Endothelial cell of umbilical vein (primary cell): ENCODE results near the gene INHBE. TPM values are rescaled to one million over a fixed set of nuclear protein-coding genes. Genes with fewer than 3 reads are reported as not detected.

Experiments
- BruUV-seq: library from RNA; stranded (reverse); fragments of 400-500 nt; replicated peaks from 2 replicates; lab custom pipeline; 2021; lab: Mats Ljungman, UMichigan
- CTCF ChIA-PET: fragments of 300-600, 350-600 bp; sonication (Branson Sonifier 250); formaldehyde crosslinking; loops from one replicate; lab custom pipeline; 2021; ENCODE audit warnings: antibody characterized with exemption, inconsistent platforms; lab: Charles Lee
- POLR2A ChIA-PET: fragments of 300-600, 350-600 bp; sonication (Branson Sonifier 250); formaldehyde crosslinking; loops from one replicate; lab custom pipeline; 2021; ENCODE audit warnings: antibody characterized with exemption, inconsistent platforms; lab: Charles Lee
- DNase-seq: peaks from one replicate; pipeline ENCODE4 v3.0.0-alpha.2; 2011; ENCODE audit warnings: low read depth, low spot score
- FAIRE-seq: peaks from 2 replicates; lab custom pipeline; 2011; peaks lifted over from hg19 to GRCh38; lab: Jason Lieb, UNC
- H2AFZ ChIP-seq: 2 replicates; pipeline ENCODE4 v1.6.0; 2012; ENCODE audit warnings: low read depth, low read length, control low read depth, inconsistent platforms
- H3K27ac ChIP-seq: 2 replicates; pipeline ENCODE4 v1.5.1; 2011; ENCODE audit warnings: low read depth, mild to moderate bottlenecking, control low read depth, low read length, moderate library complexity; ENCODE audit not compliant: insufficient read depth
- H3K27me3 ChIP-seq, 2 experiments: 2 replicates each; pipeline versions ENCODE4 v1.6.0 to v1.6.1; 2011; ENCODE audit warnings: low read length in 2 of 2, mixed read lengths in 1 of 2; ENCODE audit not compliant: control insufficient read depth in 2 of 2, insufficient read depth in 2 of 2
- H3K36me3 ChIP-seq, 2 experiments: 2 replicates in 1 of 2; 3 replicates in 1 of 2; pipeline ENCODE4 v1.5.1; 2011; ENCODE audit warnings: low read length in 2 of 2, mild to moderate bottlenecking in 1 of 2, moderate library complexity in 1 of 2; ENCODE audit not compliant: control insufficient read depth in 2 of 2, insufficient read depth in 2 of 2; ENCODE audit errors: extremely low read depth in 1 of 2
- H3K4me1 ChIP-seq: 3 replicates; pipeline ENCODE4 v1.5.1; 2011; ENCODE audit warnings: mild to moderate bottlenecking, low read length; ENCODE audit not compliant: control insufficient read depth, insufficient read depth; ENCODE audit errors: extremely low read depth
- H3K4me2 ChIP-seq: 2 replicates; pipeline ENCODE4 v1.6.1; 2011; ENCODE audit warnings: low read length, control low read depth, mixed read lengths; ENCODE audit not compliant: insufficient read depth
- H3K4me3 ChIP-seq, 3 experiments: fragments of 200-600 bp in 1 of 3; sonication (generic), shearing (Covaris generic) in 1 of 3; replicated peaks in 1 of 3; 2 replicates each; pipeline ENCODE4 v1.5.1; 2011 to 2016; ENCODE audit warnings: control low read depth in 3 of 3, low read length in 3 of 3, mild to moderate bottlenecking in 2 of 3, inconsistent platforms in 1 of 3, low read depth in 1 of 3, moderate library complexity in 1 of 3; ENCODE audit not compliant: insufficient read depth in 1 of 3
- H3K79me2 ChIP-seq: 2 replicates; pipeline ENCODE4 v1.6.0; 2012; ENCODE audit warnings: low read length, inconsistent platforms; ENCODE audit not compliant: control insufficient read depth, insufficient read depth
- H3K9ac ChIP-seq: replicated peaks from 2 replicates; pipeline ENCODE3; 2011; ENCODE audit warnings: low read length, control low read depth; ENCODE audit not compliant: insufficient read depth; ENCODE audit errors: extremely low read depth
- H3K9me1 ChIP-seq: replicated peaks from 3 replicates; pipeline ENCODE4 v1.6.0; 2011; ENCODE audit warnings: mild to moderate bottlenecking, low read length; ENCODE audit not compliant: control insufficient read depth, insufficient read depth; ENCODE audit errors: extremely low read depth
- H3K9me3 ChIP-seq: replicated peaks from 2 replicates; pipeline ENCODE4 v1.5.1; 2012; ENCODE audit warnings: low read length, inconsistent platforms; ENCODE audit not compliant: control insufficient read depth, insufficient read depth
- H4K20me1 ChIP-seq: replicated peaks from 2 replicates; pipeline ENCODE3; 2011; ENCODE audit warnings: mild to moderate bottlenecking, low read length; ENCODE audit not compliant: control insufficient read depth, insufficient read depth; ENCODE audit errors: extremely low read depth
- CTCF ChIP-seq, 2 donors: IDR thresholded peaks; 1 replicate in 1 of 2; 2 replicates in 1 of 2; pipeline ENCODE4 v1.5.1; 2011; ENCODE audit warnings: low read length in 2 of 2, mild to moderate bottlenecking in 2 of 2, moderate library complexity in 2 of 2, control low read depth in 1 of 2, inconsistent platforms in 1 of 2, low read depth in 1 of 2; ENCODE audit not compliant: insufficient read depth in 1 of 2; ENCODE audit errors: extremely low read depth in 1 of 2
- EZH2 ChIP-seq: IDR thresholded peaks from 2 replicates; pipeline ENCODE4 v1.6.1; 2012; ENCODE audit warnings: borderline replicate concordance, low read depth, mild to moderate bottlenecking, moderate library complexity, low read length, inconsistent platforms; ENCODE audit not compliant: severe bottlenecking
- FOS ChIP-seq: IDR thresholded peaks from 2 replicates; pipeline ENCODE4 v1.6.1; 2011; ENCODE audit warnings: mild to moderate bottlenecking, low read length, moderate library complexity, borderline replicate concordance; ENCODE audit not compliant: insufficient read depth
- GATA2 ChIP-seq: IDR thresholded peaks from 2 replicates; pipeline ENCODE4 v1.7.0; 2011; ENCODE audit warnings: low read depth, mild to moderate bottlenecking, moderate library complexity, mixed read lengths, low read length; ENCODE audit not compliant: insufficient read length, insufficient read depth
- JUN ChIP-seq: IDR thresholded peaks from 2 replicates; pipeline ENCODE4 v1.6.1; 2011; ENCODE audit warnings: borderline replicate concordance, low read depth; ENCODE audit not compliant: insufficient read length, insufficient read depth
- MAX ChIP-seq: IDR thresholded peaks from 2 replicates; pipeline ENCODE4 v1.6.1; 2011; ENCODE audit not compliant: insufficient read depth, insufficient read length
- MYC ChIP-seq: IDR thresholded peaks from one replicate; pipeline ENCODE4 v1.6.1; 2011; ENCODE audit warnings: mild to moderate bottlenecking, low read depth, low read length
- POLR2A ChIP-seq: IDR thresholded peaks from 2 replicates; pipeline ENCODE4 v1.6.1; 2012; ENCODE audit warnings: low read depth, mild to moderate bottlenecking, control low read depth, low read length
- POLR2AphosphoS5 ChIP-seq: IDR thresholded peaks from 2 replicates; pipeline ENCODE4 v1.6.1; 2012; ENCODE audit warnings: low read depth, mild to moderate bottlenecking, control low read depth, low read length, moderate library complexity; ENCODE audit not compliant: insufficient read depth
- dilution Hi-C: fragments of 300-500 bp; cut with MboI; formaldehyde crosslinking; loops from one replicate; pipeline ENCODE4 v1.15.0; 2019; ENCODE audit warnings: low sequenced_read_pairs; ENCODE audit not compliant: extremely low pct_ligation_motif_present
- intact Hi-C: fragments of 100-400 bp; cut with micrococcal nuclease; formaldehyde crosslinking; loops from one replicate; pipeline ENCODE4 v1.10.0; 2022
- polyA plus RNA-seq, 4 experiments: library from polyadenylated mRNA; depleted of rRNA in 3 of 4; stranded (reverse) in 3 of 4; unstranded in 1 of 4; fragments of >200 nt; gene quantifications; 2 replicates each; pipeline versions ENCODE4 v1.2.1 to v1.2.3, GENCODE V29; 2011 to 2012; ENCODE audit warnings: missing spikeins in 1 of 4
- total RNA-seq: library from RNA; stranded (reverse); gene quantifications from 2 replicates; pipeline ENCODE4 v1.2.3, GENCODE V29; 2021

INHBE gene
- total and polyA plus RNA-seq, 2 donors (not counting 3 experiments of a cell fraction or from before 2014, with no cell fraction given): not detected

- peaks cover 7% of the 10 kb centered on the region for H3K4me1 ChIP-seq
- FAIRE-seq: no peak
- POLR2A ChIA-PET: no interaction called here
These were observed 10.1 kb downstream of the INHBE start for GRCh38 chr12:57465030-57465746.

GRCh38 chr12:57465747-57466505 is 10.8 kb downstream of the INHBE start:
- ChIA-PET POLR2A (no interaction called here), CTCF (interaction anchor here (1.0 to 1.4 kb wide), 3 partner anchors 9 to 167 kb away, joined by 3 to 7 read pairs (median 3); partner anchors contain the start of genes B4GALNT1 and INHBE)
- FAIRE-seq: no peak
- H3K9me1 ChIP-seq: no peaks in the 10 kb centered on the region
- H3K79me2 ChIP-seq: no peaks in the 10 kb centered on the region
- BruUV-seq: no TSS peak
- no peaks in the 10 kb centered on the region for H4K20me1 ChIP-seq
- no peak overlapping the region for H3K4me2 ChIP-seq
- no peak overlapping the region for H3K27ac ChIP-seq
- H3K36me3 ChIP-seq: no peaks in the 10 kb centered on the region
- dilution Hi-C loops (no loop called here), intact Hi-C loops (no loop called here)
- DNase-seq: no peak
- no peak overlapping the region for H2AFZ ChIP-seq
- no peak overlapping the region for H3K4me3 ChIP-seq
- peaks cover 5% of the 10 kb centered on the region for H3K4me1 ChIP-seq
- peaks cover 12 to 16% of the 10 kb centered on the region in 2 experiments for H3K27me3 ChIP-seq
- no peak overlapping the region for H3K9ac ChIP-seq
- no peaks in the 10 kb centered on the region for H3K9me3 ChIP-seq
- TF ChIP-seq EZH2 (no peak), MAX (no peak), POLR2A (no peak), MYC (no peak), GATA2 (no peak), CTCF (IDR thresholded peaks at IDR 0.05; ENCODE audit: extremely low read depth in 1 of 2, insufficient read depth in 1 of 2, low read depth in 1 of 2, low read length in 2 of 2) (no peak), JUN (no peak), FOS (no peak), POLR2AphosphoS5 (no peak)

More at GRCh38 chr12:57465030-57465746, 10.1 kb downstream of the INHBE start:
- H3K9me1 ChIP-seq: no peaks in the 10 kb centered on the region
- H3K4me3 ChIP-seq: no peak overlapping the region
- no peaks in the 10 kb centered on the region for H3K79me2 ChIP-seq
- H3K9ac ChIP-seq: no peak overlapping the region
- TF ChIP-seq MYC (no peak), FOS (no peak), MAX (no peak), POLR2A (no peak), EZH2 (no peak)
- H3K27me3 ChIP-seq: peaks cover 10 to 22% of the 10 kb centered on the region in 2 experiments
- DNase-seq: no peak
- H3K9me3 ChIP-seq: no peaks in the 10 kb centered on the region
- intact Hi-C loops: no loop called here
- dilution Hi-C loops: no loop called here
- no TSS peak for BruUV-seq
- no peak overlapping the region for H2AFZ ChIP-seq
- no peak overlapping the region for H3K4me2 ChIP-seq
- H3K27ac ChIP-seq: no peak overlapping the region
- CTCF ChIA-PET: interaction anchor here (1.0 to 1.4 kb wide), 2 partner anchors 10 kb away, joined by 3 to 7 read pairs; partner anchors contain the start of gene INHBE
- H3K36me3 ChIP-seq: no peaks in the 10 kb centered on the region
- H4K20me1 ChIP-seq: no peaks in the 10 kb centered on the region
